Muscle of back (tissue), 11 donors: Measurements from ENCODE around the gene METRN. TPM values are rescaled to one million over a fixed set of nuclear protein-coding genes. Genes with fewer than 3 reads are reported as not detected.

Experiments
- DNase-seq, 3 donors: peaks; one replicate each; pipeline versions ENCODE4 v3.0.0 to v3.0.0-alpha.2; 2013
- polyA plus RNA-seq, 10 donors: library from polyadenylated mRNA; unstranded; fragments of 120-200 nt; gene quantifications; one replicate each; pipeline ENCODE4 v1.2.1, GENCODE V29; 2013; ENCODE audit not compliant: insufficient read length in 10 of 10

METRN gene
- polyA plus RNA-seq, 10 donors: 18.5 to 34.8 (median 27.3) TPM

GRCh38 chr16:708019-708418, 6.9 kb upstream of the METRN start:
- no peak for DNase-seq

DNA sequence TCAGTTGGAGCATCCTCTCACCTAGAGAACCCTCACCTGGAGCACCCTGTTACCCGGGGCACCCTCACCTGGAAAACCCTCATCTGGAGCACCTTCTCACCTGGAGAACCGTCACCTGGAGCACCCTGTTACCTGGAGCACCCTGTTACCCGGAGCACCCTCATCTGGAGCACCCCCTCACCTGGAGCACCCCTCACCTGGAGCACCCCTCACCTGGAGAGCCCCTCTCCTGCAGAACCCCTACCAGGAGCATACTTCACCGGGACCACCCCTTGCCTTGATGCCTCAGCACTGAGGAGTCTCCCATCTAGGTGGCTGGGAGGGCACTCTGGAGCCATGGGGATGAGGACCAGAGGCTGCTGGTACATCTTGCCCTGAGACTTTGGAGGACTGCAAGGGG, 6.0 kb upstream of the METRN start:
- DNase-seq: no peak

DNA sequence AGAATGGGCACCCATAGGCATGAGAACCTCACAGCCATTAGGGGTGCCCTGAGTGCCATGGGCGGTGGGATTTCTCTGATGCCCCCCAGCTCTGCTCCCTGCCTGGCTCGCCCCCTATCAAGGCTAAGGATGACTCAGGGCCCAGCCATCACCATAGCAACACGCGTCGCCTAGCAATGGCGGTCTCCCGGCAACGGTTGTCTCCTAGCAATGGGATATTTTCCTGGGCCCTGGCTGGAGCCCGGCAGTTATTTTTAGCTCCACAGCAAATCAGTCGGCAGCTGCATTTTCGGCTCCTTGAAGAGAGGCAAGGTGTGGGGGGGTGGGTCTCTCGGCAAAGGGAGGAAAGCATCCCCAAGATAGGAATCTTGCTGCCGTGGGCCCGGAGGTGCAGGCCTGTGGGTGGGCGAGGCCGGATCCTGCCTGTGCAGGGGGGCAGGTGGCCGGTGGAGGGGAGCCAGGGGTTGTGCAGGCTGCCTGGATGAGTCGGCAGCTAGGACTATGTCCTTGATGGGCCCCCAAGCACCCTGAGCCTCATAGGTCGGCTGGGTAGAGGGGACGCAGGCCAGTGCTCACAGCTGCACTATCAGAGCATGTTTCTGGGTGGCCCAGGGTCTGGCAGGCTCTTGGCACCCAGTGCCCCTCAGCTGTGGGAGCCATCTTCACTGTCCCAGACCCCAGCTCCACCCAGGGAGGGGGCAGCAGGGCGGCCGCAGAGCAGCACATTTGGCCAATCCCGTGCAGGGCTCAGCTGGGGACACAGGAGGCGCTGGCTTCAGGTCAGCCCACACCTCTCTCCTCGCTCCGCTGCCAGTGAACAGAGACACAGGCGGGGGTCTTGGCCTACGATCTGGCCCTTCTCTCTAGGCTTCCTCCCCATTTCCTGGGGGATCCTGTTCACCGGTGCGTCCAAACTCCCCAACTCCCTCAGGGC, 5.1 kb upstream of the METRN start:
- peak; percentile 56 to 79 (median 58) for DNase-seq

GRCh38 chr16:710500-711075, 4.3 kb upstream of the METRN start:
- DNase-seq: no peak

GRCh38 chr16:711084-711483, 3.8 kb upstream of the METRN start:
- no peak for DNase-seq

- DNase-seq: peak; percentile 34 to 83 (median 78)
Measured at GRCh38 chr16:711548-712320, 3.2 kb upstream of the METRN start.

DNA sequence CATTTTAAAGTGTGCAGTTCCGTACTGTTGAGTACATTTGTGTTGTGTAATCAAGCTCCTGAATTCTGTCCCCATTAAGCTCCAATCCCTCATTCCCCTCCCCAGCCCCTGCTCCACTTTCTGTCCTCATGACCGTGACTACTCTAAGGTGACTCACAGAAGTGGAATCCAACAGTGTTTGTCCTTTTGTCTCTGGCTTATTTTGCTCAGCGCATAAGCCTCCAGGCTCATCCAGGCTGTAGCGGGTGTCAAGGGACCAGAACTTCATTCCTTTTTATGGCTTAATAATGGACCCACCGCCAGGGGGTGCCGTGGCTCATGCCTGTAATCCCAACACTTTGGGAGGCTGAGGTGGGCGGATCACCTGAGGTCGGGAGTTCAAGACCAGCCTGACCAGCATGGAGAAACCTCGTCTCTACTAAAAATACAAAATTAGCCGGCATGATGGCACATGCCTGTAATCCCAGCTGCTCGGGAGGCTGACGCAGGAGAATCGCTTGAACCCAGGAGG, 2.1 kb upstream of the METRN start:
- peak in 1 of 3 donors; percentile 86 for DNase-seq

DNA sequence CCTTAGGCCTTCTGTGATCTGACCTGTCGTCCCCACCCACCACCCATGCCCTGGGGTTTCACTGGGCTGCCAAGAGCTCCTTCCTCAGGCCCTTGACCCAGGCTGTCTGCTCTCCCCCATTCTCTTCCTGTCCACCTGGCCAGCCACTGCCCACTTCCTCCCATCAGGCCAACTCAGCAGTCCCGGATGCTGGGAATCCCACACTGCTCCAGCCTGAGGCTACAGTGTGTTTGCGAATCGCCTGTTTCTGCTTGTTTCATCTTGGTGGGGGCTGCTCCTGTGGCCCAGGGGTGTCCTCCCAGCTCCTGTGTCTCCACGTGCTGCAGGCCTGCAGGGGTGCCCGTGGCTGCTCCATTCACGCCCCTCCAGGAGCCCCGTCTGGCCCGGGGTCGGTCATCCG, 839 bp upstream of the METRN start:
- no peak for DNase-seq

DNA sequence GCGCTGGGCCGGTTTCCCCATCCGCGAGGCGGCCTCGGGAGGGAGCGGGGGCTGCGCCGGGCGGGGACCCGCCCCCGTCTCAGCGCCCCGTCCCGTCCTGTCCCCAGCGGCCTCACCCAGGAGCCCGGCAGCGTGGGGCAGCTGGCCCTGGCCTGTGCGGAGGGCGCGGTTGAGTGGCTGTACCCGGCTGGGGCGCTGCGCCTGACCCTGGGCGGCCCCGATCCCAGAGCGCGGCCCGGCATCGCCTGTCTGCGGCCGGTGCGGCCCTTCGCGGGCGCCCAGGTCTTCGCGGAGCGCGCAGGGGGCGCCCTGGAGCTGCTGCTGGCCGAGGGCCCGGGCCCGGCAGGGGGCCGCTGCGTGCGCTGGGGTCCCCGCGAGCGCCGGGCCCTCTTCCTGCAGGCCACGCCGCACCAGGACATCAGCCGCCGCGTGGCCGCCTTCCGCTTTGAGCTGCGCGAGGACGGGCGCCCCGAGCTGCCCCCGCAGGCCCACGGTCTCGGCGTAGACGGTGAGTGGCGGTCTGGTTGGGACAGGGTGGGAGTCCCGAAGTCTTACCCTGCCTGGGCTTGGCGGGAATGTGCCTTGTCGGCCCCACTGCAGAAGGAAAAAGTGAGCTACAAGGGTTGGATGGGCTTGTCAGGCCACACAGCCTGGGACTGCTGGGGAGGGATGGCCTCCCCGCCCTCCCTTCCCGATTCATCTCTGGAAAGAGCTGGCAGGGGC, 720 bp downstream of the METRN start:
- DNase-seq: peak in 1 of 3 donors; percentile 71

GRCh38 chr16:716200-716568, 1.3 kb downstream of the METRN start:
- no peak for DNase-seq

DNA sequence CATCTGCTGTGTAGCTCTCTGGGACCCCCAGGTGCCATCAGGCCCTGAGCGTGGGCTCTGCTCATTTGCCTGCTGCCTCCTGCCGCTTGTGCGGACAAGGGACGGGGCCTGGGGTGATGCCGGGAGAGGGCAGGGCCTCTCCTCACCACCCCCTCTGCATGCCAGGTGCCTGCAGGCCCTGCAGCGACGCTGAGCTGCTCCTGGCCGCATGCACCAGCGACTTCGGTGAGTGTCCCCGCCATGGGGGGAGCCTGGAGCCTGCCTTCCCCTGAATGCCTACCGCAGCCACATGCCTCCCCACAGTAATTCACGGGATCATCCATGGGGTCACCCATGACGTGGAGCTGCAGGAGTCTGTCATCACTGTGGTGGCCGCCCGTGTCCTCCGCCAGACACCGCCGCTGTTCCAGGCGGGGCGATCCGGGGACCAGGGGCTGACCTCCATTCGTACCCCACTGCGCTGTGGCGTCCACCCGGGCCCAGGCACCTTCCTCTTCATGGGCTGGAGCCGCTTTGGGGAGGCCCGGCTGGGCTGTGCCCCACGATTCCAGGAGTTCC, 1.9 kb downstream of the METRN start:
- no peak for DNase-seq

DNA sequence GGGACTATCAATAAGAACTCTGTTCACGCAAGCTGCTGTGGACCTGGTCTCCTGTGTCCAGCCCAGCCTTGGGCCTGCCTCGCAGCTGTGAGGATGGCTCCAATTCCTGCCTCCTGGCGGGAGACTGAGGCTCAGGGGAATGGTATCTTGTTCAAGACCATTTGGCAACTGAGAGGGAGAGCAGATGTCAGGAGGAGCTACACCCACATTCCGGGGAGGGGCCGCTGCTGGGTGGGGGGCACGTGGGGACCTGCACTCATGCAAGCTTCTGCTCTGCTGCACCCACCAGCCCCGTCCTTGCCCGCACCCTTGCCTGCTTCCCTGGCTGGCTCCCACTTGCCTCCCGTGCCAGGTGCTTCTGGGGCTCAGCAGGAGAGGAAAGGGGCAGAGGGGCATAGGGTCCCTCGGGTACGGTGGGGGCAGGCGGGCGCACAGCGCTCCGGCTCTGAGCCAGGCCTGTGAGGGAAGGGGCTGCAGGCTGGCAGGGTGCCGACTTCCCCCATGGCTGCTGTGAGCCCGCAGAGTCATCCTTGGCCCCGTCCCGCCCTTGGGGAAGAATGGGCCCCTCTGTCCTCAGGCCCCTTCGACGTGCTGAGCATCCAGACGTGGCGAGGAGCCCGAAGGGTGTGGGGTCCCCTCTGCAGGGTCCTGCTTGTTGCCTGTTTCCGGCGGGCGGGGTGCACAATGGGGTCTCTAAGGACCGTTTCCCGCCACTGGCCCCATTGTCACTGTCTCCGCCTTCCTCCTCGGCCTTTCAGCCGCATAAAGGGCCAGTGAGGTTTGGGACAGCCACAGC, 2.7 kb downstream of the METRN start:
- DNase-seq: peak in 1 of 3 donors; percentile 77

DNA sequence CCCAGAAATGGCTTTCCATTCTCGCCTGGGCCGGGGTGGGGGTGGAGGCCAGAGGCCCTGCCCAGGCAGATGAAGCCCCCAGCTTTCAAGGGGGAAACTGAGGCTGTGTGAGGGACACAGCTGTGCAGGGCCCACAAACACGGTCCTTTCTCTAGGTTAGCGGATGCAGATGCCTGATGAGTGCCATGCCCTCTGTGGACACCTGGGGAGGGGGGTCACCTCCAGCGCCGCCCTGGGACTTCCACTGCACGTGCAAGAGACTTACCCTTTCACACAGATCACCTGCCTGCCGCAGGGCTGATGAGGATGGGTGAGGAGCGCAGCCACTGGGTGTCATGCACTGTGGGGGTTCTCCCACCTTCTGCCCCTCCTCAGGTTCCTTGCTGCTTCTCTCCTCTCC, 3.5 kb downstream of the METRN start:
- no peak for DNase-seq

- DNase-seq: no peak
Measured at GRCh38 chr16:718922-719321, 4.0 kb downstream of the METRN start.

GRCh38 chr16:719815-720446, 5.0 kb downstream of the METRN start:
- no peak for DNase-seq

DNA sequence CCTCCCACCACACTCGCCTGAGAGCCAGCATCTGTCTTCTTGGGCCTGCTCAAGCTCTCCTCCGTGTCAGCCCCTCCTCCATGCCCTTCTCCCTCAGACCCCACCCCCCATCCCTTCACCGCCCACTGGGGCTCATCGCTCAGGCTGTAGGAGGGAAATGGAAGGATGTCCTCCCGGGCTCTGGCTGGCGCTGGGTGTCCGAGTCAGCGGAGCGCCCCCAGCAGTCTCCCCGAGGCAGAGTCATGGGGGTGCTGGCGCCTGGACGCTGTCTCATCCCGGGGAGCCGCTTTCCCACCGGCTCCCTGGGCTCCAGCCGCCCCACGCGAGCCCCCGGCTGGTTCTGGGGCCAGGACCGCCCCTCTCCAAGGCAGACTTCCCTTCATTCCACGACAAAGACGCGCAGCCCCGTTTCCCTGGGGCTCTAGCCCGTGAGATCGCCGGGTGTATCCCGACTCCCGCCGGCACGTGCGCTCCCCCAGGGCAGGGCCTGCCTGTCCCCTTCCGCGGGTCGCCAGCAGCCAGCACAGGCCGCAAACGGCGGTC, 5.6 kb downstream of the METRN start:
- DNase-seq: peak; percentile 51 to 90 (median 74)

GRCh38 chr16:720990-721764, 6.3 kb downstream of the METRN start, which contains the start of gene ANTKMT:
Gene ANTKMT, plus strand, starts transcription at chr16:721146. Its CDS starts 129 bp downstream, at chr16:721275.
- DNase-seq: peak; percentile 61 to 94 (median 81)

DNA sequence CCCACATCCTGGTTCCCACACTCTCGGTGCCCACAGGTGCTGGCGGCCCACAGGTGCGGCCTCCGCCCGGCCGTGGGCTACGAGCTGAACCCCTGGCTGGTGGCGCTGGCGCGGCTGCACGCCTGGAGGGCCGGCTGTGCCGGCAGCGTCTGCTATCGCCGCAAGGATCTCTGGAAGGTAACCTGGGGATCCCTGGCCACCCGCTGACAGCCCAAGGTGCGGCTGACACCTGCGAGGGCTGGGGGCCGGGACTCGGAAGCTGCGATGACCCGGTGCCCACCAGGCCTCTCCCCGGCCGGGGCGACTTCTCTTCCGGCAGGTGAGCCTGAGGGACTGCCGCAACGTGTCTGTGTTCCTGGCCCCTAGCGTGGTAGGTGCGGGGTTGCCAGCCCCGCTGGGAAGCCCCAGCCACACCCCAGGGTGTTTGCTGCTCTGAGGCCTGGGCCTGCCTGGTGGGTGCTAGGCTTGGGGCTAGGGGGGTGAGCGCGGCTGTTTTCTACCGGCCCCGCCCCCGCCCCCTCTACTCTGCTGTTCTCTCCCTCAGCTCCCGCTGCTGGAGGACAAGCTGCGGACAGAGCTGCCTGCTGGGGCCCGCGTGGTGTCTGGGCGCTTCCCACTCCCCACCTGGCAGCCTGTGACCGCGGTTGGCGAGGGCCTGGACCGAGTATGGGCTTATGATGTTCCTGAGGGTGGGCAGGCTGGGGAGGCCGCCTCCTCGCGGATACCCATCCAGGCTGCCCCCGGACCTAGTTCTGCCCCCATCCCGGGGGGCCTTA, 7.0 kb downstream of the METRN start:
- no peak for DNase-seq
